Stimulated activated CD4-positive, alpha-beta T cell treated with anti-CD3 and anti-CD28 coated beads, Interleukin-1b, Interleukin-23, amount 100 ng/mL, for 4 hours (primary cell): ENCODE measurements around the gene GALNT9.
"Not testable (repeated sequence)": the region's sequence is repeated elsewhere in the genome, so short reads cannot be mapped to it uniquely, and the experiment has no call there.

ENCODE experiments used
- DNase-seq, 2 donors: peaks; one replicate each; pipeline ENCODE4 v3.0.0-alpha.2; 2020; ENCODE audit warnings: low read depth in 2 of 2

GALNT9 gene

GRCh38 chr12:132230381-132230780 is 99.0 kb downstream of the GALNT9 start:
- DNase-seq, result no peak

GRCh38 chr12:132229926-132230325 is 99.5 kb downstream of the GALNT9 start:
- DNase-seq, result no peak

- no peak for DNase-seq
These were observed 100.1 kb downstream of the GALNT9 start for GRCh38 chr12:132229193-132229760.

GRCh38 chr12:132228476-132229192 is 100.8 kb downstream of the GALNT9 start:
- no peak for DNase-seq

GRCh38 chr12:132227782-132228475 is 101.5 kb downstream of the GALNT9 start:
- no peak for DNase-seq

- no peak for DNase-seq
These were observed 102.3 kb downstream of the GALNT9 start for GRCh38 chr12:132227118-132227517.

GRCh38 chr12:132226604-132227003 is 102.8 kb downstream of the GALNT9 start:
- no peak for DNase-seq

- DNase-seq, result no peak
These were observed 104.2 kb downstream of the GALNT9 start for GRCh38 chr12:132225214-132225613.

- DNase-seq, result no peak
These were observed 104.9 kb downstream of the GALNT9 start for GRCh38 chr12:132224484-132224883.

GRCh38 chr12:132222808-132223173 is 106.6 kb downstream of the GALNT9 start:
- DNase-seq, result no peak

GRCh38 chr12:132222096-132222807 is 107.1 kb downstream of the GALNT9 start:
- DNase-seq, result peak; percentile 5 to 9

- not testable (repeated sequence) for DNase-seq
These were observed 109.6 kb downstream of the GALNT9 start for GRCh38 chr12:132219761-132220160.

GRCh38 chr12:132219323-132219722 is 110.1 kb downstream of the GALNT9 start:
- DNase-seq, result no peak

- DNase-seq, result peak; percentile 19 to 37
These were observed 110.5 kb downstream of the GALNT9 start for GRCh38 chr12:132218915-132219314.

GRCh38 chr12:132218527-132218875 is 110.9 kb downstream of the GALNT9 start:
- DNase-seq, result no peak

- DNase-seq, result no peak
These were observed 111.4 kb downstream of the GALNT9 start for GRCh38 chr12:132217800-132218526.

- DNase-seq, result no peak
These were observed 112.0 kb downstream of the GALNT9 start for GRCh38 chr12:132217371-132217770.

GRCh38 chr12:132216354-132216987 is 112.9 kb downstream of the GALNT9 start:
- no peak for DNase-seq

- DNase-seq, result no peak
These were observed 113.9 kb downstream of the GALNT9 start for GRCh38 chr12:132215299-132215989.

- no peak for DNase-seq
These were observed 114.5 kb downstream of the GALNT9 start for GRCh38 chr12:132214891-132215290.

- no peak for DNase-seq
These were observed 115.3 kb downstream of the GALNT9 start for GRCh38 chr12:132214161-132214476.
